SKM-1 (cell line): ENCODE results near the gene CLDN14.
A peak's percentile ranks its signal among the peaks of the same experiment; 100 is the strongest.

ENCODE experiments used
- DNase-seq: peaks from one replicate; lab custom pipeline; 2025; ENCODE audit not compliant: unreplicated experiment; lab: John Stamatoyannopoulos, UW

CLDN14 gene, protein sequence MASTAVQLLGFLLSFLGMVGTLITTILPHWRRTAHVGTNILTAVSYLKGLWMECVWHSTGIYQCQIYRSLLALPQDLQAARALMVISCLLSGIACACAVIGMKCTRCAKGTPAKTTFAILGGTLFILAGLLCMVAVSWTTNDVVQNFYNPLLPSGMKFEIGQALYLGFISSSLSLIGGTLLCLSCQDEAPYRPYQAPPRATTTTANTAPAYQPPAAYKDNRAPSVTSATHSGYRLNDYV

DNA sequence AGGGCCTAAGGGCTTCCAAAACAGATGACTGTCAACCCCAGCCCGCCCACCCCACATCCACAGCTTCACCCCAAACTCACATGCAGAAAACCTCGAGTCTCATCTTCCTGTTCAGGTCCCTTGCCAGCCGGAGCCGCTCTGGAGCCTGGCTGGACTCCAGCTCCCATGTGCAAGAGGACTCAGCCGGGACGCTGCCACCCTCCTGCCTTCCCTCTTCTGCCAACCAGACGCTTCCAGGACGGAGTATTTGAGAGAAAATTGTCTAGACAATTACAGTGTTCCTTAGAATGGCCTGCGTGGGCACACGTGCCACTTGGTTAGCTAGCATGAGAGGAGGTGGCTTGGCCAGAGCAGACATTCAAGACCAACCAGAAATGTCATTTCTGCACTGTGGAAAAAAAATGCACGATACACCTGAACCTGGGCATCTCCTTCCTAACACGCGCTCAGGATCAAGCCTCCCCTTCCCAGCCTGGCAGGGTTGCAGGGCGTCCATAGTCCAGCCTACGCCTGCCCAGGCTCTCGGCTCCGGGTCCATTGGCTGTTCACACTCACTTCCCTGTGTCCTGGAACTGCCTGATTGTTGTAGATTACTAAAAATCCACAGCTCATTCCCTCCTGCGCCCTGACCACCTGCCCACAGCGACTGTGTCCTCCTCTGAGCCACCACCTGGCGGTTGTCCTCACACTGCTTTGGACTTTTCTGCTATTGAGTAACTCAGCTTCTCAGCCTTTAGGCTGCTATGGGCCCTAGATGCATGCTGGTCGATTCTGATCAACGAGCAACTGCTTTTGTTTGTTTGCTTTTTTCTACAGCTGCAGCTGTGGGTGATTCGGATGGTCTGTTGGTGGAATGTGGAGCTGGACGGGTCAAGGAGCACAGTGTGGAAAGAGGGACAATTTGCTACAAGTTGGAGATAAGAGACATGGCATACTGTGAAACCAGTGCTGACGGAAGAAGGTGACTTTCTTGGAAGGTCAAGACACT is at the start of gene CLDN14:
CLDN14 (minus strand) TSS at position 708 of the 988 bp plus-strand sequence. CDS start 18,427 bp downstream, outside the sequence.
- DNase-seq = no peak

DNA sequence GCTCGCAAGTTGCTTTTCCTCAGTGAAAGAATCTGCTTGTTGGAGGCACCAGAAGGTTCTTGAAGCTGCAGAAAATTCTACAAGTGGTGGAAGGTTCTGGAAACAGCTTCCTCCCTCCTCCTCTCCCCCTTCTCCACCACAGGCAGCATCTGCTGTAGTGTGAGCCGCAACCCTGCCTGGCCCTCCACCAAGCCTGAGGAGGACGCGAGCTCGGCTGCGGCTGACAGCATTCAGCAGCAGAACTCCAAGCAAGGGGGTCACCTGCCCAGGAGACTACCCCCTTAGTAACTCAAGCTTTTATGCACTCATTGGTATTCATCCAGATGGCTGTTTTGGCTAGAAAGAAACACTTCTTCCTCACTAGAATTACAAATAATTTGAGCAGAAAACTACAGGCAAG is 48.8 kb upstream of the CLDN14 start:
- no peak for DNase-seq

DNA sequence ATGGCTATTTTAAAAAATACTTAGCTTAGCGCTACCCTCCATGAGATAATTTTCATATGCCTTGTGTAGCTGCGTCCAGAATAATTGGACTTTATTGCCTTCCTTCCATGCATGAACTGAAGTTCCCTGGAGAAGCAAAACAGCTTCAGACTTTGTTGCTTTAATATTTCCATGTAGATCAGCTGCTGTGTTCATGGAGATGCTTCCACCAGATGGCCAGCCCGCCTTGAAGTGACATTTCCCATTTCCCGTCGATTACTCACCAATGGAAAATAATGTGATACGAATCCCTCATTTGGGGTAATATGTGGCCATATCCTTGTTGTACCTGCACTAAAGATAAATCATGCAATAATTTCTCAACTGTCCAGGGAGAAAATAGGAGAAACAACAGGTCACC is 47.4 kb upstream of the CLDN14 start:
- no peak for DNase-seq

DNA sequence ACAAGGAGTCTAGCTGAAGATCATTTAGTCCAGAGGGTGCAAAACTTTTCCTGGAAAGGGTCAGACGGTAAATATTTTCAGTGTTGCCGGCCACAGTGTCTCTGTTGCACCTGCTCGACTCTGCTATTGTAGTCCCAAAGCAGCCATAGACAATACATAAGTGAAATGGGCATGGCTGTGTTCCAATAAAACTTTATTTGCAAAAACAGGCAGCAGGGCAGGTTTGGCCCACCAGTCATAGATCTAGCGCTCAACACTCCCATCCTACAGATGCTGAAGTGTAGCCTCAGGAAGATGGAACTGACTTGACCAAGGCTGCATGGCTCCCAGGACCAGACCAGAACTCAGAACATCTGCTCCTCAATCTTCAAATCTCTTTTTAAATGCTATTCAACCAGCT is 46.2 kb upstream of the CLDN14 start:
- no peak for DNase-seq

DNA sequence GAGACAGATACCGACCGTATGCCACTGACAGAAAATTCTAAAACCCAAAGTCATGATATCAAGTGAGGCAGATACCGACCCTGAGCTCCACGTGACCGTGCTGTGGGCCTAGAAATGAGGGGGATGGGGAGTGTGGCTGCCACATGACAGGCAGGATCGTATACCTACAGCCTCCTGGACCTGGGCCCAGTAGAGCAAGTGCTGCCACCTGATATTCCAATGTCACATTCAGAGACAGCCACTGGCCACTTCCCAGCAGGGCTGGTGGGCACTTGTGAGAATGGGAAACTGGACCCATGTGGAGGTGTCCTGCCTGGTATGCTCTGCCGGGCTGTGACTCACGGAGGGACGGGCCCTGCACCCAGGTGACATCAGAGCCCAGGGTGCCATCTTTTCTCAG is 44.6 kb upstream of the CLDN14 start:
- DNase-seq = no peak

DNA sequence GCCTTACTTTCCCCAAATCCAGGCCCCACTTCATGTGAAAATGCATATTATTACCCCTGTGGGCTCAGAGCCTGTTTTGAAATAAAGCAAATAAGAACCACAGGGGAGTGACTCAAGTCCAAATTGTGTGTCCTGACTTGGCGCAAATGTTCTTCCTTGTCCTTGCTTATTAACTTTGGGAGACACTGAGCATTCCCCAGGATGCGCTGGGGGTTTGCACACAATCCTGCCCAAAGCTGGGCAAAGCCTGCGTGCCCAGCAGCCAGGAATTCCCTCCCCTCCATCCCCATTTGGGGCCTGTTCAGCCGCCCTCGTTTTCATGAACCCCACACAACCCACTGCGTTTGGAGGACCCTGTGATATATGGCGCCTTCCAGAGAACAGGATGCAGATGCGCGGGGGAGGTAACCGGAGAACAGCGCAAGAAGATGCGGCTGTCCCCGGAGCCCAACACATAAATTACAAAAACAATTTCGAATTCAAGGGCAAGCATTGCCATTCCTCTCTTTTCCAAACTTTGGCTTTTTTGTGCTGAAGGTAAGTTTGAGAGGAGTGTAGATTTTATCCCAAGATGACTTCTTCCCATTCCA is 42.4 kb upstream of the CLDN14 start:
- DNase-seq = no peak

DNA sequence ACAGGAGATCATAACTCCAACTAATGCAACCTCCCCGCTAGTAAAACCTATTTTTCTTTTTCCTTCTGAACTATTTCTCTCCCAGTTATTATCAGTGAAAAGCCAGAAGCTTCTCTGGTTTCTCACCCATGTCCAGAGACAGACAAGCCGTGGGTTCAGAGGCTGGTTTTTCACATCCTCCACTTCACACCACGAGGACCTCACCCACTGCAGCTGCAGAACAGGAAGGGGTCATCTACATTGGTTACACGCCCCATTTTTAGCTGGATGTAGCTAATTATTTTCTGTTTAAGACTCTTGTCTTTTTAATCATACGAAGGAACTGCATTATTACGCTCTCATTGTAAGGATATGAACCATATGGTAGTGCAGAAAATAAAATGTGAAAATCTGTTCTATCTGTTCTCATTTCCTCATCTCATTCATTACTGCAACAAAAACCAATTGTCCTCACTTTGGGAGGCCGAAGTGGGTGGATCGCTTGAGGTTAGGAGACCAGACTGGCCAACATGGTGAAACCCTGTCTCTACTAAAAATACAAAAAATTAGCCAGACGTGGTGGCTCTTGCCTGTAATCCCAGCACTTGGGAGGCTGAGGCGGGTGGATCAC is 39.1 kb upstream of the CLDN14 start:
- DNase-seq = no peak

DNA sequence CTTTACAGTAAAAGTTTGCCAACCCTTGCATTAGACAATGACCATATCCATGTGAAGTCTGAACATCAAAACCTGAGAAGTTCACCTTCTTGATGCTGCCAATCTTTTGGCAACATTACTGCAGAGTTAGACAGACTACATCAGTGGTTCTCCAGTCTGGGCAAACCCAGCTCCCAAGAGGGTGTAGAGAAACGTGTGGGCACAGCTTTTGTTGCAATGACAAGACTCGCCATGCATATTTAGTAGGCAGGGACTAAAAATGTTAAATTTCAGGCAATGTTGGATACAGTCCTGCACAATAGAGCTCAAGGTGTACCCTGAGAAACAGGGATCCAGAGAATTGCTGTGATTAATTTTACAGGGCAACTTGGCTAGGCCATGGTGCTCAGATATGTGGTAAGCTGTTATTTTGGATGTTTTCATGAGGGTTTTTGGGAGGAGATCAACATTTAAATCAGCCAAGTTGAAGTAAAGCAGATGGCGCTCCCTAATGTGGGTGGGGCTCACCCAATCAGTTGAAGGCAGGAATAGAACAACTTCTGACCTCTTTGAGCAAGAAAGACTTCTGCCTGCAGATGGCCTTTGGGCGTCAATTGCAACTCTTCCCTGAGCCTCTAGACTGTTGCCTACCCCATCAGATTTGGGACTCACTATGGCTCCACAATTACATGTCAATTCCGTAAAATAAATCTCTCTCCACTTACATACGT is 37.6 kb upstream of the CLDN14 start:
- DNase-seq = no peak

DNA sequence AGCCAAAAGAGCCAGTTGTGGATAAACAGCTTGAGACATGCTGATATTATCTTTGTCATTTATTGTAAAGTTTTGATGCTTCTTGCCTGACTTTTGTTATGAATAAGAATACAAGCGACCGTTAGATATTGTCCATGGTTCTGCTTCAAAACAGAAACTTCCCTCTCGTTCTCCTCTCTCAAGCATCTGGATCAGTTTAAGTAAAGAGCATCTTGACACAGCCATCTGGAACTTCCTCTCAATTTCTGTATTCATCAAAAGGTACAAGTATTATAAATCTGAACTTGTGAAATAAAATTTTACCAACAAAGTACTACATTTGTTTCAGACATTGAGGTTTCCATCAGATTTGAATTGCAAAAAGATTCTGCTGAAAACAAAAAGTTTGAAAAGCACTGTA is 36.4 kb upstream of the CLDN14 start:
- DNase-seq = no peak

DNA sequence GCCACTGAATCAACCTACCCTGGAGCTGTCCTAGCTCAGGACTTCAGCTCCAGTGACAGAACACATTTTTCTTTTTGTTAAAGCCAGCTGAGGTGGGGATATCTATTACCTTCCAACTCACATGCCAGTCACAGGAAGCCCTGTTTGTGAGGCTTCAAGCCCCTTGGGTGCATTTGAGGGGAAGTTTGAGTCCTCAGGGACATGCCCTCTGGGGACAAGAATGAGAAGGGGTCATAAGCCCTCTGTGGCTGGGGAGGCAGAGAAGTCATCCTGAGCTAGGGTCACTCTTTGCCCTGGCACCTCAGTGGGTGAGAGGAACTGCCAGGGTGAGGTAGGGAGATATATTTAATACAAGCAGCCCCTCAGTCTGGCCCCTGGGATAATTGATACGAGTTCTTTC is 33.5 kb upstream of the CLDN14 start:
- no peak for DNase-seq

DNA sequence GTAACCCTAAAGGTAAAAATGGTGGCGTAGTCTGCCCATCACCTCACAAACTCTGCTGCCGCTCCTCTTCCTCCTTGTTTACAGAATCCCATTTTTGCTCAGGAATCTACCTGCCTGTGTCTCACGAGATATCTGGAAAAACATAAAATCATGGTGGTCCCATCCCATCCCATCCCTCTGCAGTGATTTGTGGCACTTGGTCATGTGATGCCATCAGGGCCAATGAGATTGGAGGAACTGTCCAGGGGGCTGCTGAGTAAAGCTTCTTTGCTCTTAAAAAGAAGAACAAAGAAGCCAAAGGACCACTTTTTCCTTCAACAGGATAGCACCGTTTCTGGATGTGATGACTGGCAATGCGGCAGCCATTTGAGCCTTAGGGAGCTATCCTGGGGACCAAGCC is 33.0 kb upstream of the CLDN14 start:
- no peak for DNase-seq

DNA sequence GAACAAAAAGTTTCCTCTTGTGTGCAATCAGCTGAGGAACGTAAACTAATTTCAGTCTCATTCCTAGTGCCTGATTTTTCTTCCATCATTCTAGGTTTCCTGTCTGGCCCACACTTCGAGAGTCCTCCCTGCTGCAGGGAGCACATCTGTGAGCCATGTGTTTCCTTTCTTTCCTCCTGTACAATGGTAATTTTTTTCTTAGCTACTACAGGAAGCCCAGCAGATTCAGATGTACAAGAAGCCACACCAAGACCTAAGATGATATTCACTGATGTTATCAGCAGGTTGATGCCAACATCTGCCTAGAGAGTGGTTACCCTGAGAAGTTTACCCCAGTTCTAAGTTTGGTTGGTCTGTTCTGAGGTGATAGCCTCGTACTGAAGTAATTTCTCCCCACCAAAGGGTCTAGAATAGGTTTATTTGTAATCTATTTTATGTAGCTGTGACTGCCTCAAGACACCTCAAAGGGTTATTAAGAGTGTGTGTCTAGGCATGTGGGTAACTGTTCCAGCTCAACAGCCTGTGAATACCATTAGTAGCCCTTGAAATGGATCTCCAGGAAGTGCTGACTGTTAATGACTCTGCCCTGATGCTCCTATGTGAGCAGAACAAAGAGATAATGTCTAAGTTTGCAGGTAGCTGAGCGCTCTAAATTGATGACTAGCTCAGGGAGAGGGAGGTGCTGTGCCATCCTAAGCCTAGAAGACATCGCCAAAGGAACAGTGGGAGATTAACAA is 31.7 kb upstream of the CLDN14 start:
- no peak for DNase-seq

DNA sequence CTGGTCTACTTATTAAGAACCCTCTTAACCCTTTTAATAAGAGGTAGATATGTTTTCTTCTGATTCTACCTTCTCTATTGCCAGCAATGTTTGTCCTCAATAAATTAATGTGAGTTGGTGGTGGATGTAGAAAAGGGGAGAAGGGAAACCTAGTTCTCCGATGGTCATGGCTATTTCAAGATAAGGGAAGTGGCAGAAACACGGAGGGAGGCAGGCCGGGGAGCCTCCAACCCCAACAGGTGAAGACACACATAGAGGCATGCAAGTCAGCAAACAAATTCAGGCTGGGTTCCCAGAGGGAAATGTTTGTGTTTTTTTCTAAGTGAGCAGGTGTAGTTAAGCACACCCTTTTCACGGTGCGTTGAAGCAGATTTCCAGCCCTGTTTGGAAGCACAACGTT is 31.0 kb upstream of the CLDN14 start:
- DNase-seq = no peak

DNA sequence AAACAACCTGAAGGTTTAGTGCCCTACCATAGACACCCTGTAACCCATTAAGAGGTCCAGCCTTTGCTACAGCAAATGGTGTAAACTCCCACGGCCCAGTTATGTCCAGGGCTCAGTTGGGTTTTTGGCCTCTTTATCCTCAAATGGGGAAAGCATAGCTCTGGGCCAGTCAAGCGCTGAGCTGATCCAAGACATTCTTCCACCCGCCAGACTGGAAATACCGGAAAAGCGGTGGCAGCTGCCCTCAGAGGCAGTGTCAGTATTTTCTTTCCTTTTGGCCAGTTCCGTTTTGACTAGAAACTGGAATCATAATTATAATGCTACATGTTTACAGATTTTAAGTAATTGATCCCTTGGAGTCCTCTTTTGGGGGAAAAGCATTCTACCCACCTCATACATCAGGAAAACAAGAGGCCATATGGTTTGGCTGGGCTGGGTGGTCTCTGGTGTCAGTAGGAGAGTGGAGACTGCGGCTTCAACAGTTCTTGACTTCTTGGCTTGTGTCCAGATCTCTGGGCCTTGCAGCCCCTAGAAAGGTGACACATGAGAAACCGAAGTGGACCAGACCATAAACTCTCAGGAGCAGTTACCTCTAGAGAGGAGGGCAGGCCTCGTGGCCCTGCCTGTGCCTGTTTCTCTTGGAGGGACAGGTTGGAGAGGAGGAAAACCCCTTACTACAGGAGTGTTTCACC is 30.2 kb upstream of the CLDN14 start:
- DNase-seq = no peak

DNA sequence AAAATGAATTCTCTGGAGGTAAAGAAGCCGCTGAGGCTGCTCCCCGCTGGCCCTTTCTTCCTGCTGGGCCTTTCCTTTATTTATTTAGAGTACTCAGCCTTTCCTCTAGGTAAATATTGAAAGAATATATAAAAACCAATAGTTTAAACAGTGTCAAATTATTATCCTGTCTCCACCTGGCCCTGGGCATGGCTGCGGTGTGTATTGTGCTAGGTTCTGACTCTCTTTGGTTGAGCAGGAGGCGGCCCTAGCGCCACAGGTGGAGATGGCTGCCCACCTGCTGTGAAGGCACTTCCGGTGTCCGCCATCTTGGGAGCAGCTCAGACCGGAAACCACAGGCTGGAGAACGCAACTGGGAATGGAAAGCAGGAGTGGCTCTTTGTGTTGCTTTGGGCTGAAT is 29.0 kb upstream of the CLDN14 start:
- no peak for DNase-seq

DNA sequence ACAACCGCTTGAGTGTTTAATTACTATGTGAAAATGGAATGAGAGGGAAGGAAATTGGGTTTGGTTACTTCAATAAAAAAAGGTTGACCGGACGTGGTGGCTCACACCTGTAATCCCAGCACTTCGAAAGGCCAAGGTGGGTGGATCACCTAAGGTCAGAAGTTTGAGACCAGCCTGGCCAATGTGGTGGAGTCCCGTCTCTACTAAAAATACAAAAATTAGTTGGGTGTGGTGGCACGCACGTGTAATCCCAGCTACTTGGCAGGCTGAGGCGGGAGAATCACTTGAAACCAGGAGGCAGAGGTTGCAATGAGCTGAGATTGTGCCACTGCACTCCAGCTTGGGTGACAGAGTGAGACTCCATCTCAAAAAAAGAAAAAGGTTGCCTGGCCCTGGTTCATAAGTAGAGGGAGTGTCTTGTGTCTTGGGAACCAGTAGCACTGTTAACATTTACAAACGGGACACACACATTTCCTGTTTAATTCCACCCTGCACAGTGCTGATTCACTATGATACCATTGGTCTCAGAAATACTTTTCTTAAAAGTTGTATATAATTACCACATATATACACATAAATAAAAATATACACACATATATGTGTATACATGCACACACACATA is 27.6 kb upstream of the CLDN14 start:
- no peak for DNase-seq

DNA sequence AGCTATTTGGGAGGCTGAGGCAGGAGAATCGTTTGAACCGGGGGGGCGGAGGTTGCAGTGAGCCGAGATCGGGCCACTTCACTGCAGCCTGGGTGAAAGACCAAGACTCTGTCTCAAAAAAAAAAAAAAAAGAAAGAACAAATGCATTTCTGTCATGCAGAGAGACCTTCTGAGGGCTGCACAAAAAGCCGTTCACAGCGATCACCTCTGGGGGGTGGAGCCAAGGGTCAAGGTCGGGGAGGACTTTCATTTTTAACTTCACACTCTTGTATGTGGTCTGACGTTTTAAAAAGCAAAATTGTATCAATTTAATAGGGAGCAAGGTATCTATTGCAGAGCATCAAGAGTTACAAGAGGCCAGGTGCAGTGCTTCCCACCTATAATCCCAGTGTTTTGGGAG is 26.6 kb upstream of the CLDN14 start:
- DNase-seq = no peak

DNA sequence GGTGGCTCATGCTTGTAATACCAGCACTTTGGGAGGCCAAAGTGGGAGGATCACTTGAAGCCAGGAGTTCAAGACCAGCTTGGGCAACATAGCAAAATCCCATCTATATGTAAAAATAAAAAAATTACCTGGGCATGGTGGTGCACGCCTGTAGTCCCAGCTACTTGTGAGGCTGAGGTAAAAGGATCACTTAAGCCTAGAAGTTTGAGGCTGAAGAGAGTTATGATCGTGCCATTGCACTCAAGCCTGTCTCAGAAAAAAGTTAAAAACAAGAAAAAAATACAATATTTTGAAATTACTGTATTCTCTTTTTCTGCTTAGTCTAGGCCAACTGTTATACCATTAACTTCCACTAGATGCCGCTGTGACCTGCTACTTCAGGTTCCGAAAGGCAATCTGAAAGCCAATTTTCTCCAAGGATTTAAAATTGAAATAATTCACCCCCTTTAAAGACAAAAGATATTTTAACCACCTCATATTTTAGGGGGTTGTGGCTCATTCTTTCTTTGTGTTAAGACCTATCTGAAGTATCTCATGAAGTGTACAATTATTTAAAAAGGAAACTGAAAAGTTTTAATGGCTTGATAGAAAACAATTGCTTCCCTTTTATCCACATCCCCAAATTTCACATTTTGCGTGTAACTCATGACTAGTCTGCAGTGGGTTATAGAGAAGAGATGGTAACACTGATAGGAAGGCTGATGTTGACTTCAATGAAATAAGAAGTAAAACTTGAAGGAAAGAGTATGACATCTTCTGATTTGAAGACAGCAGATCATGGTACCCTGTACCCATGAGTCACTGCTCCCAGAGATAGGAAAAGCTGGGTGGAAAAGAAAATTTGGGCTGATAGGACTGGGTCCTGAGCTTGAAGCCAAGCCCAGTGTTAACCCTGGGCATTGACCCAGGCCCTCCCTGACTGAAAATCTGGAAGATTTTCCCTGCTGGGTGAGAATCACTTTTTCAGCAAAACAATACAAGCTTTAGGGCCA is 24.4 kb upstream of the CLDN14 start:
- DNase-seq = peak; percentile 28
